Thoracic aorta (tissue), 2 donors: ENCODE data around the gene TRMT13. TPM values are rescaled to one million over a fixed set of nuclear protein-coding genes. Genes with fewer than 3 reads are reported as not detected.

Source experiments
- ATAC-seq: fragments of 150-250 bp; one replicate; pipeline ENCODE4 v1.8.0; 2017; ENCODE audit warnings: low read depth; ENCODE audit not compliant: insufficient number of reproducible peaks, low FRiP score
- DNase-seq: peaks from one replicate; pipeline ENCODE4 v3.0.0-alpha.2; 2020; ENCODE audit warnings: low spot score
- H3K27ac ChIP-seq, 2 donors: fragments of 200-600 bp; sonication (generic); 1 replicate in 1 of 2; 2 replicates in 1 of 2; pipeline ENCODE4 v1.5.1; 2016; ENCODE audit warnings: mild to moderate bottlenecking in 2 of 2, moderate library complexity in 2 of 2
- H3K27me3 ChIP-seq: fragments of 200-600 bp; sonication (generic); replicated peaks from 2 replicates; pipeline ENCODE4 v1.6.0; 2016; ENCODE audit warnings: mild to moderate bottlenecking; ENCODE audit not compliant: insufficient read depth
- H3K36me3 ChIP-seq: fragments of 200-600 bp; sonication (generic); one replicate; pipeline ENCODE4 v1.5.1; 2016
- H3K4me1 ChIP-seq, 2 donors: fragments of 200-600 bp; sonication (generic); 1 replicate in 1 of 2; 2 replicates in 1 of 2; pipeline versions ENCODE4 v1.5.1 to v1.6.0; 2016; ENCODE audit warnings: low read depth in 2 of 2, mild to moderate bottlenecking in 1 of 2; ENCODE audit not compliant: control insufficient read depth in 1 of 2
- H3K4me3 ChIP-seq: fragments of 200-600 bp; sonication (generic); 2 replicates; pipeline ENCODE4 v1.5.1; 2016; ENCODE audit warnings: mild to moderate bottlenecking
- H3K9me3 ChIP-seq: fragments of 200-600 bp; sonication (generic); 2 replicates; pipeline ENCODE4 v1.5.1; 2016
- CTCF ChIP-seq: fragments of 200-600 bp; sonication (generic); IDR thresholded peaks from one replicate; pipeline ENCODE4 v1.5.1; 2019; ENCODE audit warnings: antibody characterized with exemption
- total RNA-seq, 2 donors: library from RNA; depleted of rRNA; stranded (reverse); fragments of >200 nt; gene quantifications; one replicate each; pipeline versions ENCODE4 v1.1.0 to v1.2.3, GENCODE V29; 2016

Gene TRMT13
- total RNA-seq, 2 donors from 2014 or later, result 11.4 to 11.7 TPM

GRCh38 chr1:100127226-100127625 lies 5.7 kb upstream of the TRMT13 start:
- H3K36me3 ChIP-seq, result no peaks in the 10 kb centered on the region
- ATAC-seq (no peak), DNase-seq (no peak)
- peaks cover 4 to 7% of the 10 kb centered on the region in 2 donors for H3K4me1 ChIP-seq
- H3K4me3 ChIP-seq, result no peak overlapping the region
- H3K27ac ChIP-seq, result no peak overlapping the region
- H3K27me3 ChIP-seq, result no peaks in the 10 kb centered on the region
- no peaks in the 10 kb centered on the region for H3K9me3 ChIP-seq
- TF ChIP-seq CTCF, result no peak

- Histone ChIP-seq H3K27me3 (no peaks in the 10 kb centered on the region), H3K9me3 (no peaks in the 10 kb centered on the region), H3K4me1 (peaks cover 13 to 20% of the 10 kb centered on the region in 2 donors), H3K4me3 (no peak overlapping the region), H3K27ac (no peak overlapping the region), H3K36me3 (no peaks in the 10 kb centered on the region)
- ATAC-seq (no peak), DNase-seq (no peak)
- TF ChIP-seq CTCF, result no peak
Observed at GRCh38 chr1:100130552-100131077, 2.3 kb upstream of the TRMT13 start.

GRCh38 chr1:100131623-100132022 lies 1.3 kb upstream of the TRMT13 start:
- Histone ChIP-seq H3K36me3 (no peaks in the 10 kb centered on the region), H3K27me3 (no peaks in the 10 kb centered on the region), H3K4me3 (peak overlapping the region; percentile 86), H3K27ac (no peak overlapping the region), H3K4me1 (peaks cover 13 to 20% of the 10 kb centered on the region in 2 donors), H3K9me3 (no peaks in the 10 kb centered on the region)
- no peak for ATAC-seq
- no peak for TF ChIP-seq CTCF
- DNase-seq, result no peak

GRCh38 chr1:100134872-100135271 lies 1.9 kb downstream of the TRMT13 start:
- Histone ChIP-seq H3K4me3 (no peak overlapping the region), H3K9me3 (no peaks in the 10 kb centered on the region), H3K36me3 (peaks cover 9% of the 10 kb centered on the region), H3K27me3 (no peaks in the 10 kb centered on the region), H3K27ac (no peak overlapping the region), H3K4me1 (peaks cover 13 to 20% of the 10 kb centered on the region in 2 donors)
- TF ChIP-seq CTCF, result no peak
- ATAC-seq (no peak), DNase-seq (no peak)

- no peaks in the 10 kb centered on the region for H3K9me3 ChIP-seq
- no peak overlapping the region for H3K4me3 ChIP-seq
- no peak for DNase-seq
- H3K27ac ChIP-seq, result no peak overlapping the region
- ATAC-seq, result no peak
- no peaks in the 10 kb centered on the region for H3K27me3 ChIP-seq
- H3K4me1 ChIP-seq, result peaks cover 9 to 12% of the 10 kb centered on the region in 2 donors
- TF ChIP-seq CTCF, result no peak
- H3K36me3 ChIP-seq, result peaks cover 22% of the 10 kb centered on the region
Observed at GRCh38 chr1:100137602-100138001, 4.6 kb downstream of the TRMT13 start.
